Measurements from ENCODE around the gene POLR3H.

GRCh38 chr22:41560095-41560471, 15.8 kb upstream of the POLR3H start:
- TF ChIP-seq CTCF (conservative IDR thresholded peaks at IDR 0.05; ENCODE audit: low read length) (no peak), EZH2phosphoT487 (IDR thresholded peaks at IDR 0.05; ENCODE audit: borderline replicate concordance) (no peak)
